Epithelial cell of esophagus (primary cell): ENCODE measurements around the gene RBKS.
A peak's percentile ranks its signal among the peaks of the same experiment; 100 is the strongest.

ENCODE experiments used
- DNase-seq: peaks from one replicate; pipeline ENCODE4 v3.0.0; 2010; ENCODE audit warnings: low read depth
- H3K4me3 ChIP-seq: 2 replicates; pipeline ENCODE4 v1.5.1; 2011; ENCODE audit warnings: mild to moderate bottlenecking, low read length, control low read depth
- CTCF ChIP-seq: IDR thresholded peaks from 2 replicates; pipeline ENCODE4 v1.5.1; 2011; ENCODE audit warnings: low read depth, mild to moderate bottlenecking, low read length, control low read depth, inconsistent platforms; ENCODE audit not compliant: insufficient read depth; ENCODE audit errors: missing control alignments

The RBKS gene

GRCh38 chr2:27814758-27815157, 75.4 kb downstream of the RBKS start:
- no peak for TF ChIP-seq CTCF
- H3K4me3 ChIP-seq = no peak overlapping the region
- no peak for DNase-seq

- DNase-seq = no peak
- H3K4me3 ChIP-seq = no peak overlapping the region
- no peak for TF ChIP-seq CTCF
Observed at GRCh38 chr2:27811768-27812167, 78.4 kb downstream of the RBKS start.

GRCh38 chr2:27810455-27810854, 79.7 kb downstream of the RBKS start:
- no peak overlapping the region for H3K4me3 ChIP-seq
- DNase-seq = no peak
- TF ChIP-seq CTCF = no peak

- DNase-seq = peak; percentile 90
Observed at GRCh38 chr2:27809761-27810241, 80.4 kb downstream of the RBKS start.

GRCh38 chr2:27808984-27809383, 81.2 kb downstream of the RBKS start:
- no peak for DNase-seq
- H3K4me3 ChIP-seq = no peak overlapping the region
- TF ChIP-seq CTCF = no peak

More at GRCh38 chr2:27809761-27810241, 80.4 kb downstream of the RBKS start:
- no peak overlapping the region for H3K4me3 ChIP-seq
- no peak for TF ChIP-seq CTCF

- no peak for TF ChIP-seq CTCF
- H3K4me3 ChIP-seq = no peak overlapping the region
- DNase-seq = no peak
Observed at GRCh38 chr2:27808418-27808817, 81.8 kb downstream of the RBKS start.

GRCh38 chr2:27807476-27807875, 82.7 kb downstream of the RBKS start:
- TF ChIP-seq CTCF = peak; percentile 75
- H3K4me3 ChIP-seq = no peak overlapping the region
- peak; percentile 55 for DNase-seq
